HCT116 (cell line): Measurements from ENCODE around the gene FAM162A. TPM values are rescaled to one million over a fixed set of nuclear protein-coding genes. Genes with fewer than 3 reads are reported as not detected.

Experiments used
- ATAC-seq: fragments of 200-7000 bp; cut with Tn5 transposase; 2 replicates; pipeline ENCODE4 v1.9.1; 2020; ENCODE audit warnings: mild to moderate bottlenecking, moderate library complexity
- BruUV-seq: library from RNA; stranded (reverse); fragments of 400-500 nt; replicated peaks from 2 replicates; lab custom pipeline; 2021; lab: Mats Ljungman, UMichigan
- CTCF ChIA-PET: fragments of 300-600 bp; sonication (Branson Sonifier 250); formaldehyde crosslinking; loops from one replicate; lab custom pipeline; 2021; ENCODE audit warnings: antibody characterized with exemption; lab: Charles Lee
- POLR2A ChIA-PET: fragments of 300-600, 350-600 bp; sonication (Branson Sonifier 250); formaldehyde crosslinking; loops from one replicate; lab custom pipeline; 2021; ENCODE audit warnings: antibody characterized with exemption; lab: Charles Lee
- RAD21 ChIA-PET, 2 experiments: fragments of 300-600 bp; sonication (Branson Sonifier 250); formaldehyde crosslinking; loops; one replicate each; lab custom pipeline; 2023; ENCODE audit warnings: low total read pairs in 2 of 2; ENCODE audit not compliant: uncharacterized antibody in 2 of 2, unreplicated experiment in 2 of 2, low non-redundant PET in 1 of 2; lab: Charles Lee
- DNase-seq: peaks from one replicate; pipeline ENCODE4 v3.0.0-alpha.2; 2010; ENCODE audit warnings: low read depth, low spot score
- H2AFZ ChIP-seq: fragments of 200-600 bp; shearing (Covaris generic), sonication (generic); 2 replicates; pipeline ENCODE4 v1.6.1; 2017; ENCODE audit warnings: low read depth, mixed run types, mixed read lengths, antibody characterized with exemption, low read length; ENCODE audit not compliant: poor library complexity, severe bottlenecking
- H3K27ac ChIP-seq: 2 replicates; pipeline ENCODE4 v1.5.1; 2012; ENCODE audit warnings: low read depth, low read length
- H3K27me3 ChIP-seq: fragments of 200-600 bp; sonication (generic); 2 replicates; pipeline ENCODE4 v1.6.1; 2016; ENCODE audit warnings: mixed run types, low read length, mixed read lengths; ENCODE audit not compliant: insufficient read depth
- H3K36me3 ChIP-seq, 2 experiments: fragments of 200-500 bp in 1 of 2; fragments of 200-600 bp in 1 of 2; sonication (Bioruptor generic) in 1 of 2; sonication (generic) in 1 of 2; 2 replicates each; pipeline versions ENCODE4 v1.5.1 to v1.6.1; 2014 to 2016; ENCODE audit warnings: low read length in 2 of 2, inconsistent platforms in 1 of 2, mixed read lengths in 1 of 2, mixed run types in 1 of 2; ENCODE audit not compliant: insufficient read depth in 2 of 2, control insufficient read depth in 1 of 2
- H3K4me1 ChIP-seq, 2 experiments: fragments of 200-600 bp in 1 of 2; sonication (generic) in 1 of 2; 2 replicates each; pipeline versions ENCODE4 v1.5.1 to v1.6.1; 2012 to 2017; ENCODE audit warnings: low read length in 2 of 2, inconsistent platforms in 1 of 2, mild to moderate bottlenecking in 1 of 2, mixed read lengths in 1 of 2, mixed run types in 1 of 2, moderate library complexity in 1 of 2; ENCODE audit not compliant: insufficient read depth in 2 of 2, control insufficient read depth in 1 of 2
- H3K4me2 ChIP-seq: fragments of 200-600 bp; sonication (generic); 2 replicates; pipeline ENCODE4 v1.6.1; 2017; ENCODE audit warnings: mixed run types, low read length, mixed read lengths
- H3K4me3 ChIP-seq, 2 experiments: fragments of 200-600 bp in 1 of 2; sonication (generic) in 1 of 2; replicated peaks in 1 of 2; 2 replicates each; pipeline ENCODE4 v1.5.1; 2011 to 2016; ENCODE audit warnings: low read length in 2 of 2, control low read depth in 1 of 2, low read depth in 1 of 2, mild to moderate bottlenecking in 1 of 2, mixed read lengths in 1 of 2, mixed run types in 1 of 2
- H3K79me2 ChIP-seq: fragments of 200-600 bp; sonication (generic); 2 replicates; pipeline ENCODE4 v1.6.1; 2017; ENCODE audit warnings: mild to moderate bottlenecking, mixed run types, low read length, moderate library complexity, mixed read lengths; ENCODE audit not compliant: insufficient read depth
- H3K9ac ChIP-seq: fragments of 200-600 bp; sonication (generic); 2 replicates; pipeline ENCODE4 v1.6.1; 2016; ENCODE audit warnings: low read length, mixed read lengths
- H3K9me2 ChIP-seq: fragments of 200-600 bp; sonication (generic), shearing (Covaris generic); 2 replicates; pipeline ENCODE4 v1.6.1; 2017; ENCODE audit warnings: mixed run types, mild to moderate bottlenecking, moderate library complexity; ENCODE audit not compliant: insufficient read depth
- H3K9me3 ChIP-seq, 2 experiments: fragments of 200-500 bp in 1 of 2; fragments of 200-600 bp in 1 of 2; sonication (Bioruptor generic) in 1 of 2; sonication (generic) in 1 of 2; 2 replicates each; pipeline ENCODE4 v1.6.1; 2014 to 2017; ENCODE audit warnings: low read length in 2 of 2, mixed read lengths in 2 of 2, inconsistent platforms in 1 of 2, low read depth in 1 of 2, mild to moderate bottlenecking in 1 of 2, mixed run types in 1 of 2, moderate library complexity in 1 of 2; ENCODE audit not compliant: control insufficient read depth in 1 of 2, insufficient read depth in 1 of 2
- H4K20me1 ChIP-seq: fragments of 200-600 bp; sonication (generic), shearing (Covaris generic); 2 replicates; pipeline ENCODE4 v1.6.1; 2017; ENCODE audit warnings: mixed run types, mild to moderate bottlenecking, moderate library complexity; ENCODE audit not compliant: insufficient read depth
- ATF3 ChIP-seq: IDR thresholded peaks from 2 replicates; pipeline ENCODE4 v1.6.1; 2012
- CBX3 ChIP-seq: IDR thresholded peaks from 2 replicates; pipeline ENCODE4 v1.6.1; 2012; ENCODE audit warnings: low read depth
- EGR1 ChIP-seq: IDR thresholded peaks from 2 replicates; pipeline ENCODE4 v1.6.1; 2012; ENCODE audit warnings: low read depth
- ELF1 ChIP-seq: IDR thresholded peaks from 2 replicates; pipeline ENCODE4 v1.6.1; 2012; ENCODE audit warnings: low read depth, borderline replicate concordance
- EZH2 ChIP-seq: fragments of 200-600 bp; sonication (generic); IDR thresholded peaks from 2 replicates; pipeline ENCODE4 v1.6.1; 2017; ENCODE audit warnings: antibody characterized with exemption, mixed run types
- EZH2phosphoT487 ChIP-seq: fragments of 200-600 bp; IDR thresholded peaks from 2 replicates; pipeline ENCODE4 v1.6.1; 2018; ENCODE audit warnings: antibody characterized with exemption, borderline replicate concordance
- FOSL1 ChIP-seq: IDR thresholded peaks from 2 replicates; pipeline ENCODE4 v1.6.1; 2012; ENCODE audit warnings: low read depth
- JUND ChIP-seq: IDR thresholded peaks from 2 replicates; pipeline ENCODE4 v1.6.1; 2012
- MAX ChIP-seq: IDR thresholded peaks from 2 replicates; pipeline ENCODE4 v1.6.1; 2012
- POLR2A ChIP-seq: IDR thresholded peaks from 2 replicates; pipeline ENCODE4 v1.7.0; 2011; ENCODE audit warnings: borderline replicate concordance; ENCODE audit not compliant: insufficient read depth, insufficient read length; ENCODE audit errors: extremely low read depth
- POLR2AphosphoS5 ChIP-seq: IDR thresholded peaks from 2 replicates; pipeline ENCODE4 v1.6.1; 2011; ENCODE audit warnings: mild to moderate bottlenecking, low read depth, low read length, moderate library complexity
- REST ChIP-seq: IDR thresholded peaks from 2 replicates; pipeline ENCODE4 v1.6.1; 2012; ENCODE audit warnings: low read depth
- TCF7L2 ChIP-seq: IDR thresholded peaks from 2 replicates; pipeline ENCODE4 v1.7.0; 2011; ENCODE audit warnings: borderline replicate concordance, inconsistent platforms; ENCODE audit not compliant: insufficient read depth, insufficient read length; ENCODE audit errors: extremely low read depth
- ZBTB33 ChIP-seq: IDR thresholded peaks from 2 replicates; pipeline ENCODE4 v1.6.1; 2011; ENCODE audit warnings: mild to moderate bottlenecking, low read length, moderate library complexity; ENCODE audit not compliant: insufficient replicate concordance; ENCODE audit errors: extremely low read depth
- ZFX ChIP-seq: fragments of 450-650 bp; IDR thresholded peaks from 2 replicates; pipeline ENCODE4 v1.6.1; 2017
- ZNF274 ChIP-seq: fragments of 200-500 bp; sonication (Bioruptor generic); IDR thresholded peaks from 2 replicates; pipeline ENCODE4 v1.6.1; 2014; ENCODE audit warnings: mild to moderate bottlenecking, low read depth, low read length, inconsistent platforms
- intact Hi-C: fragments of 100-400 bp; cut with micrococcal nuclease; formaldehyde crosslinking; loops from 2 replicates; pipeline ENCODE4 v1.10.0; 2022
- total RNA-seq: library from RNA; stranded (reverse); gene quantifications from one replicate; pipeline ENCODE4 v1.2.1, GENCODE V29; 2021; ENCODE audit not compliant: unreplicated experiment

FAM162A gene
- total RNA-seq, 1 experiment from 2014 or later, result 74.1 TPM

- Histone ChIP-seq H3K27me3 (no peaks in the 10 kb centered on the region), H2AFZ (no peak overlapping the region), H3K9ac (no peak overlapping the region), H3K36me3 (peaks cover 15 to 23% of the 10 kb centered on the region in 2 experiments; a peak in 3 of 4 replicates), H4K20me1 (peaks cover 3% of the 10 kb centered on the region; the same call in 1 of the 2 replicates), H3K9me3 (no peaks in the 10 kb centered on the region), H3K4me1 (peaks cover 0 to 18% of the 10 kb centered on the region in 2 experiments; a peak in 1 of 4 replicates), H3K4me3 (no peak overlapping the region), H3K27ac (no peak overlapping the region), H3K4me2 (no peak overlapping the region), H3K79me2 (no peaks in the 10 kb centered on the region), H3K9me2 (no peaks in the 10 kb centered on the region)
- intact Hi-C loops, result no loop called here
- TF ChIP-seq REST (no peak), ZBTB33 (no peak), EZH2phosphoT487 (no peak), ELF1 (no peak), TCF7L2 (no peak), ZNF274 (no peak), JUND (no peak), POLR2AphosphoS5 (no peak), EZH2 (no peak), EGR1 (no peak), CBX3 (no peak), FOSL1 (no peak), ATF3 (no peak), MAX (no peak), POLR2A (no peak), ZFX (no peak)
- ATAC-seq (no peak), DNase-seq (no peak)
- ChIA-PET RAD21 (no interaction called here), POLR2A (interaction anchor here (1.6 kb wide), 1 partner anchor 22 kb away, joined by 4 read pairs; the partner anchor contains the start of gene FAM162A), CTCF (interaction anchor here (0.8 to 1.3 kb wide), 2 partner anchors 8 to 260 kb away, joined by 3 read pairs; no protein-coding TSS in a partner anchor)
- BruUV-seq, result no TSS peak
These were observed 22.0 kb upstream of the FAM162A start for GRCh38 chr3:122362026-122362425.
